OCI-LY1 (cell line): Measurements from ENCODE around the gene ARHGAP33.

Source experiments
- EZH2 ChIP-seq: fragments of 200-600 bp; sonication (generic), shearing (Covaris generic); IDR thresholded peaks from 2 replicates; pipeline ENCODE4 v1.8.0; 2017; ENCODE audit warnings: borderline replicate concordance, mixed run types, mild to moderate bottlenecking, antibody characterized with exemption, low read length, moderate library complexity, mixed read lengths
- TF ChIP-seq, protein P1 (sequence below): fragments of 200-600 bp; sonication (generic), shearing (Covaris generic); IDR thresholded peaks from 2 replicates; pipeline ENCODE4 v1.5.1; 2017; ENCODE audit warnings: mild to moderate bottlenecking, antibody characterized with exemption, low read length, moderate library complexity, mixed read lengths

DNA sequence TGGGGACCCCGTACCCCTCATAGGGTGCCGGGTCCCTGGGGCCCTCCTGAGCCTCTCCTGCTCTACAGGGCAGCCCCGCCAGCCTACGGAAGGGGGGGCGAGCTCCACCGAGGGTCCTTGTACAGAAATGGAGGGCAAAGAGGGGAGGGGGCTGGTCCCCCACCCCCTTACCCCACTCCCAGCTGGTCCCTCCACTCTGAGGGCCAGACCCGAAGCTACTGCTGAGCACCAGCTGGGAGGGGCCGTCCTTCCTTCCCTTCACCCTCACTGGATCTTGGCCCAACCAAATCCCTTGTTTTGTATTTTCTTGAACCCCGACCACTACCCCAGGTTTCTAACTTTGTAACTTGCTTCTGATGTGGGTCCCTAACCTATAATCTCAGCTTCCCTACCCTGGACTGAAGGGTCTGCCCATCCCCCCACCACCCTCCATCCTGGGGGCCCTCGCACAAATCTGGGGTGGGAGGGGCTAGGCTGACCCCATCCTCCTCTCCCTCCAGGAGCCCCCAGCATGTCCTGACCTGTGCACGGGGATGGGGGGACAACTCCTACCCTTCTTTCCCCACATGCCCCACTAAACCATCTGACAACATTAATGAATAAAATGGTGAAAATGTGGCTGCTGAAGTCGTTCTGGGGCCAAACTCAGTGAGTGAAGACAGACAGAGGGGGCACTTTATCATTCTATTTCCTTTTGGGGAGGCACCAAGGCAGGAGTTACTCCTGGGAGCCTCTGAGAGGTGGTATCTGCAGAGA lies 13.0 kb downstream of the ARHGAP33 start:
- TF ChIP-seq, protein P1, sequence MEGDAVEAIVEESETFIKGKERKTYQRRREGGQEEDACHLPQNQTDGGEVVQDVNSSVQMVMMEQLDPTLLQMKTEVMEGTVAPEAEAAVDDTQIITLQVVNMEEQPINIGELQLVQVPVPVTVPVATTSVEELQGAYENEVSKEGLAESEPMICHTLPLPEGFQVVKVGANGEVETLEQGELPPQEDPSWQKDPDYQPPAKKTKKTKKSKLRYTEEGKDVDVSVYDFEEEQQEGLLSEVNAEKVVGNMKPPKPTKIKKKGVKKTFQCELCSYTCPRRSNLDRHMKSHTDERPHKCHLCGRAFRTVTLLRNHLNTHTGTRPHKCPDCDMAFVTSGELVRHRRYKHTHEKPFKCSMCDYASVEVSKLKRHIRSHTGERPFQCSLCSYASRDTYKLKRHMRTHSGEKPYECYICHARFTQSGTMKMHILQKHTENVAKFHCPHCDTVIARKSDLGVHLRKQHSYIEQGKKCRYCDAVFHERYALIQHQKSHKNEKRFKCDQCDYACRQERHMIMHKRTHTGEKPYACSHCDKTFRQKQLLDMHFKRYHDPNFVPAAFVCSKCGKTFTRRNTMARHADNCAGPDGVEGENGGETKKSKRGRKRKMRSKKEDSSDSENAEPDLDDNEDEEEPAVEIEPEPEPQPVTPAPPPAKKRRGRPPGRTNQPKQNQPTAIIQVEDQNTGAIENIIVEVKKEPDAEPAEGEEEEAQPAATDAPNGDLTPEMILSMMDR = no peak
- no peak for TF ChIP-seq EZH2
